K562 (cell line): ENCODE results near the gene ENKUR. TPM values are rescaled to one million over a fixed set of nuclear protein-coding genes. Genes with fewer than 3 reads are reported as not detected.

Experiments used
- AFF4 ChIP-seq: sonication (generic); formaldehyde crosslinking; IDR thresholded peaks from 2 replicates; pipeline ENCODE4 v1.8.0; 2023; ENCODE audit warnings: mild to moderate bottlenecking, missing genetic modification reagents
- BCL6 ChIP-seq: fragments of 250-450 bp; sonication (Bioruptor Pico); IDR thresholded peaks from 2 replicates; pipeline ENCODE4 v1.4.0; 2020
- EHMT2 ChIP-seq: fragments of 450-650 bp; IDR thresholded peaks from 2 replicates; pipeline ENCODE4 v1.6.1; 2018; ENCODE audit warnings: antibody characterized with exemption
- FOXA3 ChIP-seq, 2 experiments: fragments of 450-650 bp in 1 of 2; sonication (generic) in 1 of 2; formaldehyde crosslinking; IDR thresholded peaks in 1 of 2; conservative IDR thresholded peaks in 1 of 2; 2 replicates each; pipeline versions ENCODE4 v1.4.0 to v1.8.0; 2020 to 2022; ENCODE audit warnings: mild to moderate bottlenecking in 2 of 2, missing genetic modification reagents in 1 of 2
- HNRNPUL1 ChIP-seq: fragments of 200-400 bp; formaldehyde crosslinking; IDR thresholded peaks from 2 replicates; pipeline ENCODE4 v1.6.1; 2017; ENCODE audit warnings: low read length
- HOMEZ ChIP-seq: fragments of 250-450 bp; sonication (Bioruptor Pico); IDR thresholded peaks from 2 replicates; pipeline ENCODE4 v1.4.0; 2020; ENCODE audit warnings: mild to moderate bottlenecking, moderate library complexity
- NFIX ChIP-seq: fragments of 250-450 bp; sonication (Bioruptor Pico); IDR thresholded peaks from 2 replicates; pipeline ENCODE4 v1.4.0; 2020; ENCODE audit warnings: low read depth, mild to moderate bottlenecking, moderate library complexity
- NR2F6 ChIP-seq: fragments of 450-650 bp; formaldehyde crosslinking; IDR thresholded peaks from 2 replicates; pipeline ENCODE4 v1.4.0; 2020; ENCODE audit warnings: mild to moderate bottlenecking
- POLR3G ChIP-seq: IDR thresholded peaks from 2 replicates; pipeline ENCODE4 v1.6.1; 2011; ENCODE audit not compliant: insufficient read length, insufficient replicate concordance; ENCODE audit errors: extremely low read depth
- SUPT5H ChIP-seq: fragments of 450-650 bp; IDR thresholded peaks from 2 replicates; pipeline ENCODE4 v1.6.1; 2016
- THAP7 ChIP-seq: fragments of 250-450 bp; sonication (Bioruptor Pico); IDR thresholded peaks from 2 replicates; pipeline ENCODE4 v1.5.0; 2021
- ZFP1 ChIP-seq: fragments of 450-650 bp; formaldehyde crosslinking; IDR thresholded peaks from 2 replicates; pipeline ENCODE4 v1.4.0; 2020; ENCODE audit warnings: mild to moderate bottlenecking, mixed read lengths
- ZNF140 ChIP-seq: fragments of 250-450 bp; sonication (Bioruptor Pico); IDR thresholded peaks from 2 replicates; pipeline ENCODE4 v1.8.0; 2021; ENCODE audit warnings: moderate library complexity, mild to moderate bottlenecking, inconsistent platforms
- ZNF175 ChIP-seq: fragments of 200-800 bp; sonication (Bioruptor generic); IDR thresholded peaks from 2 replicates; pipeline ENCODE4 v1.6.1; 2016; ENCODE audit warnings: low read depth, mild to moderate bottlenecking, missing genetic modification characterization, missing compliant biosample characterization
- ZNF274 ChIP-seq: IDR thresholded peaks from 2 replicates; pipeline ENCODE4 v1.6.1; 2011; ENCODE audit warnings: low read depth, mild to moderate bottlenecking, low read length, moderate library complexity, borderline replicate concordance
- ZNF354B ChIP-seq: fragments of 250-450 bp; sonication (Bioruptor Pico); IDR thresholded peaks from 2 replicates; pipeline ENCODE4 v1.4.0; 2020
- ZNF609 ChIP-seq: sonication (generic); formaldehyde crosslinking; IDR thresholded peaks from 2 replicates; pipeline ENCODE4 v1.8.1; 2023; ENCODE audit warnings: missing genetic modification reagents, mild to moderate bottlenecking, borderline replicate concordance
- ZNF764 ChIP-seq: fragments of 250-450 bp; sonication (Bioruptor Pico); IDR thresholded peaks from 2 replicates; pipeline ENCODE4 v1.4.0; 2020; ENCODE audit warnings: low read depth, mild to moderate bottlenecking, moderate library complexity
- ZNF785 ChIP-seq: fragments of 250-450 bp; sonication (Bioruptor Pico); IDR thresholded peaks from 2 replicates; pipeline ENCODE4 v1.4.0; 2020; ENCODE audit warnings: mild to moderate bottlenecking
- polyA plus RNA-seq, 8 experiments: library from polyadenylated mRNA; depleted of rRNA in 4 of 8; stranded (reverse) in 5 of 8; unstranded in 3 of 8; fragments of >200 nt; fragmentation: Nextera tagmentation in 2 of 8; fragmentation: Illumina TruSeq in 1 of 8; extraction: Ambion mirVana in 2 of 8; extraction: Trizol in 1 of 8; gene quantifications; 2 replicates each; pipeline versions ENCODE4 v1.2.1 to v1.2.3, GENCODE V29; 2011 to 2014; ENCODE audit warnings: inconsistent platforms in 1 of 8, missing spikeins in 1 of 8
- total RNA-seq, 7 experiments: library from RNA; depleted of rRNA in 6 of 7; stranded (reverse); fragments of >200 nt in 6 of 7; fragmentation: Illumina TruSeq in 2 of 7; extraction: Trizol in 2 of 7; gene quantifications; 2 replicates each; pipeline versions ENCODE4 v1.2.1 to v1.2.3, GENCODE V29; 2011 to 2021; ENCODE audit warnings: low replicate concordance in 1 of 7

ENKUR gene
- total and polyA plus RNA-seq, 9 of the 15 experiments (the other 6 are each of a cell fraction or from before 2014, with no cell fraction given) = 0.06 to 0.46 (median 0.20) TPM

GRCh38 chr10:25017154-25017590, 1.2 kb upstream of the ENKUR start (continued):
- TF ChIP-seq AFF4 (CRISPR knock-in tag) (no peak), POLR3G (no peak), ZFP1 (no peak), HNRNPUL1 (no peak), ZNF140 (CRISPR knock-in tag) (no peak), SUPT5H (0 out of 2 replicates have a peak, but pooled peaks have one; percentile 72), BCL6 (CRISPR knock-in tag) (no peak), ZNF274 (no peak; the same call in 1 of the 2 replicates), ZNF785 (no peak), FOXA3 (CRISPR knock-in tag; conservative IDR thresholded peaks at IDR 0.05 in 1 of 2, IDR thresholded peaks at IDR 0.05 in 1 of 2) (no peak), NFIX (CRISPR knock-in tag) (no peak), EHMT2 (no peak), NR2F6 (no peak), HOMEZ (no peak), ZNF354B (CRISPR knock-in tag) (no peak), ZNF609 (CRISPR knock-in tag) (no peak), ZNF764 (CRISPR knock-in tag) (no peak), THAP7 (CRISPR knock-in tag) (no peak), ZNF175 (CRISPR knock-in tag) (no peak)
